HEK293 (cell line): ENCODE results near the gene VSIR.

ENCODE experiments used
- CTCF ChIA-PET: fragments of 350-600 bp; formaldehyde crosslinking; extraction: SDS; loops from one replicate; lab custom pipeline; 2021; ENCODE audit warnings: antibody characterized with exemption; lab: Yijun Ruan, JAX
- POLR2A ChIA-PET: fragments of 300-600 bp; formaldehyde crosslinking; extraction: SDS; loops from one replicate; lab custom pipeline; 2020; ENCODE audit warnings: antibody characterized with exemption, inconsistent platforms; lab: Yijun Ruan, JAX
- H3K27ac ChIP-seq: fragments of 200-500 bp; sonication (Bioruptor generic); 2 replicates; pipeline ENCODE4 v1.5.1; 2014; ENCODE audit warnings: low read depth, low read length, control low read depth, inconsistent platforms; ENCODE audit errors: extremely low read depth
- H3K36me3 ChIP-seq, 2 experiments: fragments of 200-500 bp in 1 of 2; sonication (Bioruptor generic) in 1 of 2; 1 replicate in 1 of 2; 2 replicates in 1 of 2; pipeline ENCODE4 v1.5.1; 2014 to 2017; ENCODE audit warnings: inconsistent platforms in 2 of 2, low read length in 2 of 2; ENCODE audit not compliant: control insufficient read depth in 2 of 2, insufficient read depth in 1 of 2
- H3K4me1 ChIP-seq: fragments of 200-500 bp; sonication (Bioruptor generic); 2 replicates; pipeline ENCODE4 v1.5.1; 2014; ENCODE audit warnings: mild to moderate bottlenecking, low read length, inconsistent platforms; ENCODE audit not compliant: control insufficient read depth, insufficient read depth
- H3K4me3 ChIP-seq: 2 replicates; pipeline ENCODE4 v1.5.1; 2011; ENCODE audit warnings: low read depth, mild to moderate bottlenecking, control low read depth, low read length, moderate library complexity
- H3K9me3 ChIP-seq: fragments of 200-500 bp; sonication (Bioruptor generic); 2 replicates; pipeline ENCODE4 v1.5.1; 2014; ENCODE audit warnings: low read depth, low read length, inconsistent platforms; ENCODE audit not compliant: control insufficient read depth, insufficient read depth
- BCL11B ChIP-seq: fragments of 450-650 bp; formaldehyde crosslinking; IDR thresholded peaks from 2 replicates; pipeline ENCODE4 v1.5.1; 2016; ENCODE audit warnings: low read depth, missing biosample characterization, missing genetic modification characterization
- EGR2 ChIP-seq: fragments of 450-650 bp; formaldehyde crosslinking; IDR thresholded peaks from 2 replicates; pipeline ENCODE4 v1.5.1; 2016; ENCODE audit warnings: low read depth, missing biosample characterization, missing genetic modification characterization
- GFI1B ChIP-seq: fragments of 450-650 bp; formaldehyde crosslinking; IDR thresholded peaks from 2 replicates; pipeline ENCODE4 v1.5.1; 2016; ENCODE audit warnings: missing biosample characterization, missing genetic modification characterization
- MZF1 ChIP-seq: fragments of 450-650 bp; formaldehyde crosslinking; IDR thresholded peaks from 2 replicates; pipeline ENCODE4 v1.5.1; 2017; ENCODE audit warnings: missing biosample characterization, missing genetic modification characterization, borderline replicate concordance
- PRDM1 ChIP-seq: fragments of 450-650 bp; formaldehyde crosslinking; IDR thresholded peaks from 2 replicates; pipeline ENCODE4; 2016; ENCODE audit warnings: missing biosample characterization, missing genetic modification characterization
- ZBTB20 ChIP-seq: fragments of 450-650 bp; formaldehyde crosslinking; IDR thresholded peaks from 2 replicates; pipeline ENCODE4 v1.5.1; 2016; ENCODE audit warnings: missing biosample characterization, missing genetic modification characterization
- ZBTB21 ChIP-seq: fragments of 450-650 bp; formaldehyde crosslinking; IDR thresholded peaks from 2 replicates; pipeline ENCODE4 v1.5.1; 2017; ENCODE audit warnings: missing biosample characterization, missing genetic modification characterization
- ZBTB7A ChIP-seq: fragments of 450-650 bp; formaldehyde crosslinking; IDR thresholded peaks from 2 replicates; pipeline ENCODE4 v1.5.1; 2016; ENCODE audit warnings: low read depth, missing biosample characterization, missing genetic modification characterization
- ZFP69B ChIP-seq: fragments of 450-650 bp; formaldehyde crosslinking; IDR thresholded peaks from 2 replicates; pipeline ENCODE4 v1.5.1; 2016; ENCODE audit warnings: missing biosample characterization, missing genetic modification characterization
- ZNF114 ChIP-seq: fragments of 450-650 bp; formaldehyde crosslinking; IDR thresholded peaks from 2 replicates; pipeline ENCODE4 v1.5.0; 2017; ENCODE audit warnings: missing biosample characterization, missing genetic modification characterization
- ZNF16 ChIP-seq: fragments of 450-650 bp; formaldehyde crosslinking; IDR thresholded peaks from 2 replicates; pipeline ENCODE4 v1.5.1; 2016; ENCODE audit warnings: low read depth, missing biosample characterization, missing genetic modification characterization
- ZNF221 ChIP-seq: fragments of 450-650 bp; formaldehyde crosslinking; IDR thresholded peaks from 2 replicates; pipeline ENCODE4 v1.5.1; 2017; ENCODE audit warnings: missing biosample characterization, missing genetic modification characterization, borderline replicate concordance
- ZNF239 ChIP-seq: fragments of 450-650 bp; formaldehyde crosslinking; IDR thresholded peaks from 2 replicates; pipeline ENCODE4 v1.5.1; 2016; ENCODE audit warnings: missing biosample characterization, missing genetic modification characterization
- ZNF266 ChIP-seq: fragments of 450-650 bp; formaldehyde crosslinking; IDR thresholded peaks from 2 replicates; pipeline ENCODE4 v1.5.1; 2016; ENCODE audit warnings: missing biosample characterization, missing genetic modification characterization, low read depth
- ZNF416 ChIP-seq: fragments of 450-650 bp; formaldehyde crosslinking; IDR thresholded peaks from 2 replicates; pipeline ENCODE4 v1.5.1; 2016; ENCODE audit warnings: missing biosample characterization, missing genetic modification characterization
- ZNF629 ChIP-seq: fragments of 450-650 bp; formaldehyde crosslinking; IDR thresholded peaks from 2 replicates; pipeline ENCODE4 v1.5.1; 2017; ENCODE audit warnings: missing biosample characterization, missing genetic modification characterization
- ZNF677 ChIP-seq: fragments of 450-650 bp; IDR thresholded peaks from 2 replicates; pipeline ENCODE4 v1.5.0; 2018; ENCODE audit warnings: missing biosample characterization, mild to moderate bottlenecking, missing genetic modification characterization, moderate library complexity
- TF ChIP-seq, protein P1 (sequence below): fragments of 450-650 bp; formaldehyde crosslinking; IDR thresholded peaks from 2 replicates; pipeline ENCODE4 v1.5.1; 2016; ENCODE audit warnings: missing biosample characterization, missing genetic modification characterization
- TF ChIP-seq, protein P2 (sequence below): fragments of 450-650 bp; formaldehyde crosslinking; IDR thresholded peaks from 2 replicates; pipeline ENCODE4 v1.5.1; 2016; ENCODE audit warnings: missing biosample characterization, missing genetic modification characterization
- TF ChIP-seq, protein P3 (sequence below): fragments of 450-650 bp; formaldehyde crosslinking; IDR thresholded peaks from 2 replicates; pipeline ENCODE4 v1.5.1; 2017; ENCODE audit warnings: missing biosample characterization, mild to moderate bottlenecking, missing genetic modification characterization, moderate library complexity
- TF ChIP-seq, protein P4 (sequence below): fragments of 450-650 bp; formaldehyde crosslinking; IDR thresholded peaks from 2 replicates; pipeline ENCODE4 v1.5.1; 2017; ENCODE audit warnings: missing biosample characterization, missing genetic modification characterization

VSIR gene

DNA sequence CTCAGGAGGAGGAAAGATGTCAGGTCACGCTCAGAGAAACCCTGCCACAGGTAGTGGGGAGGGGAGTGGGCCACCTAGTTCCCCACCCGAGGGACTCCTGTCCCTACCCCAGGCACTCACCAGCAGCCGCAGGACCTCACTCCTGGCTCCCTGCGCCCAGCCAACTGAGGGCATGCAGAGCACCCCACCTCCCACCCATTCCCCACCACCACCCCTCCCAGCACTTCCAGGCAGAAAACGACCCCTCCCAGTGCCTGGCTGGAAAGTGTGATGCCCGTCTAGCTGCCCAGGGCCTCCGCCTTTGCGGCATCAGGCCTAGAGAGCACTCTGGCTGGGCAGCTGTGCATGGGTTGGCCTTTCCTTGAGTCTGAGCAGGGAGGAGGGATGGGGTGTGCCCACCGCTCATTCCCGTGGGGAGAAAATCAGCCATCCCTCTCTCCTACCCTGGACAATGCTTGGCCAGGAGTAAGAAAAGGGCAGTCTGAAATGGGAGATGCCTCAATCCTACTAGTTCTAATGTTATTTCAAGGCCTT lies 55.1 kb downstream of the VSIR start:
- POLR2A ChIA-PET, result no interaction called here
- H3K27ac ChIP-seq, result no peak overlapping the region
- H3K9me3 ChIP-seq, result no peaks in the 10 kb centered on the region
- CTCF ChIA-PET, result interaction anchor here (1.1 kb wide), 1 partner anchor 9 kb away, joined by 4 read pairs; no protein-coding TSS in a partner anchor
- no peak for TF ChIP-seq MZF1
- H3K4me1 ChIP-seq, result no peaks in the 10 kb centered on the region
- H3K36me3 ChIP-seq, result no peaks in the 10 kb centered on the region
- no peak overlapping the region for H3K4me3 ChIP-seq

DNA sequence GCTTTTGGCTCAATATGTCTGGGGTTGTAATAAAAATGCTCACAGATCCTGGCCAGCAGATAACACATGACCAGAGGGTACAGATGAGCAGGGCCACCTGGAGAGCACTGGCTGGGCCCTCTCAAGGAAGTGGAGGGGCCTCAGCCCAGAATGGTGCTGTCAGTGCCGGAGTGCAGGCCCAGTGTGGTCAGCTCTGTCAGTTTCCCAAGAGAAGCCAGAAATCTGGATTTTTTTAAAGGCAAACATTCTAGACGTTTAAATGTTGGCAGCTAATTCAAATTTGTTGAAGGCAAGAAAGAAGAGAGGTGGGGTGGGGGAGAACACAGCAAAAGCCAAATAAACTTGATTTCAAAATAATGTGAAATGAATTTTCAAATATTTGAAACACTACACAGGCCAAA lies 55.8 kb downstream of the VSIR start:
- CTCF ChIA-PET, result interaction anchor here (0.9 to 1.2 kb wide), 2 partner anchors 9 kb away, joined by 4 to 5 read pairs; no protein-coding TSS in a partner anchor
- peak; percentile 48; the same call in 1 of the 2 replicates for TF ChIP-seq ZNF266
- TF ChIP-seq, protein P1, sequence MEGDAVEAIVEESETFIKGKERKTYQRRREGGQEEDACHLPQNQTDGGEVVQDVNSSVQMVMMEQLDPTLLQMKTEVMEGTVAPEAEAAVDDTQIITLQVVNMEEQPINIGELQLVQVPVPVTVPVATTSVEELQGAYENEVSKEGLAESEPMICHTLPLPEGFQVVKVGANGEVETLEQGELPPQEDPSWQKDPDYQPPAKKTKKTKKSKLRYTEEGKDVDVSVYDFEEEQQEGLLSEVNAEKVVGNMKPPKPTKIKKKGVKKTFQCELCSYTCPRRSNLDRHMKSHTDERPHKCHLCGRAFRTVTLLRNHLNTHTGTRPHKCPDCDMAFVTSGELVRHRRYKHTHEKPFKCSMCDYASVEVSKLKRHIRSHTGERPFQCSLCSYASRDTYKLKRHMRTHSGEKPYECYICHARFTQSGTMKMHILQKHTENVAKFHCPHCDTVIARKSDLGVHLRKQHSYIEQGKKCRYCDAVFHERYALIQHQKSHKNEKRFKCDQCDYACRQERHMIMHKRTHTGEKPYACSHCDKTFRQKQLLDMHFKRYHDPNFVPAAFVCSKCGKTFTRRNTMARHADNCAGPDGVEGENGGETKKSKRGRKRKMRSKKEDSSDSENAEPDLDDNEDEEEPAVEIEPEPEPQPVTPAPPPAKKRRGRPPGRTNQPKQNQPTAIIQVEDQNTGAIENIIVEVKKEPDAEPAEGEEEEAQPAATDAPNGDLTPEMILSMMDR (tag by site-specific recombination), result no peak

DNA sequence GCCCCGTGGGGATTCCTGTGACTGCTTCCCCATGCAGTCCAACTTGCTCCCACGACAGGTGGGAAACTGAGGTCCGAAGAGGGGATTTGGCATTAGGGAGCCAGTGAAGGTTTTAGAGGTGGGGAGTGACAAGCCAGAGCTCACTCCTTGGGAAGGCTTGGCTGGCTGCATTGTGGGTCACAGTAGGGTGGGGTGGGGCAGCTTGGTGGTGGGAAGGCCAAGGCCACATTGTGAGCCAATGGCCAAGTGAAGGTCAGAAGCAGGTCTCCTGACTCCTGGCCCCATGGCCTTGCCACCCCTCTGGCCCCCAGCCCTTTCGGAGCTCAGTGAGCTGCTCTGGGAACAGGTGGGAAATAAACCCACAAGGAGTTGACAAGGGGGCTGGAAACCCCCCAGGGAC lies 56.3 kb downstream of the VSIR start:
- CTCF ChIA-PET, result interaction anchor here (0.9 to 1.2 kb wide), 3 partner anchors 9 to 231 kb away, joined by 3 to 5 read pairs (median 4); no protein-coding TSS in a partner anchor
- Histone ChIP-seq H3K4me1 (no peaks in the 10 kb centered on the region), H3K27ac (no peak overlapping the region), H3K4me3 (no peak overlapping the region), H3K36me3 (no peaks in the 10 kb centered on the region), H3K9me3 (no peaks in the 10 kb centered on the region)
- POLR2A ChIA-PET, result no interaction called here
- TF ChIP-seq EGR2 (tag by site-specific recombination) (no peak), ZBTB20 (tag by site-specific recombination) (no peak), ZNF16 (tag by site-specific recombination) (peak; percentile 64; the same call in 1 of the 2 replicates), GFI1B (tag by site-specific recombination) (no peak)

More for the DNA sequence above, 55.8 kb downstream of the VSIR start:
- Histone ChIP-seq H3K36me3 (no peaks in the 10 kb centered on the region), H3K9me3 (no peaks in the 10 kb centered on the region), H3K4me1 (no peaks in the 10 kb centered on the region), H3K27ac (no peak overlapping the region), H3K4me3 (no peak overlapping the region)
- POLR2A ChIA-PET, result no interaction called here

DNA sequence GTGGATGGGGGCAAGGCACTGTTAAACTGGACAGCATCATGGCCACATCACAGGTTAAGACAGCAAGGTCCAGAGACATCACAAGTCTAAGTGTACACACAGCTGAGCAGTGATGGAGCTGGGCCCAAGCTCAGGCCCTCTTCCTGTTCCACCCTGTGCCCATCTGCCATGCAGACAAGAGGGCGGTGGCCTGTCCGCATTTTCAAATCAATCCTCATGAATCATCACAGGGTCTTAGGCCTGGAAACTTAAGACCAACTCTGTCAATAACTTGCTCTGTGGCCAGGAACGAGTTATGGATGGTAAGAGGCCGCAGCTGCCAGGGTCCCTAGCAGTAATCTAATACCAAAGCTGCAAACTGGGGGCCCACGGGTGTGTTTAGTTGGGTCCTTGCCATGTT lies 56.9 kb downstream of the VSIR start:
- Histone ChIP-seq H3K9me3 (no peaks in the 10 kb centered on the region), H3K4me3 (no peak overlapping the region), H3K4me1 (no peaks in the 10 kb centered on the region), H3K36me3 (no peaks in the 10 kb centered on the region), H3K27ac (no peak overlapping the region)
- CTCF ChIA-PET, result interaction anchor here (0.6 to 1.5 kb wide), 7 partner anchors 8 to 402 kb away, joined by 3 to 6 read pairs (median 3); no protein-coding TSS in a partner anchor
- POLR2A ChIA-PET, result no interaction called here
- TF ChIP-seq ZNF114 (no peak), ZNF677 (no peak), ZNF416 (no peak), BCL11B (tag by site-specific recombination) (no peak), ZBTB7A (tag by site-specific recombination) (no peak), ZNF221 (no peak), ZBTB21 (no peak), ZFP69B (tag by site-specific recombination) (no peak), PRDM1 (no peak), ZNF629 (no peak), ZNF239 (tag by site-specific recombination) (no peak)
- TF ChIP-seq, protein P2, sequence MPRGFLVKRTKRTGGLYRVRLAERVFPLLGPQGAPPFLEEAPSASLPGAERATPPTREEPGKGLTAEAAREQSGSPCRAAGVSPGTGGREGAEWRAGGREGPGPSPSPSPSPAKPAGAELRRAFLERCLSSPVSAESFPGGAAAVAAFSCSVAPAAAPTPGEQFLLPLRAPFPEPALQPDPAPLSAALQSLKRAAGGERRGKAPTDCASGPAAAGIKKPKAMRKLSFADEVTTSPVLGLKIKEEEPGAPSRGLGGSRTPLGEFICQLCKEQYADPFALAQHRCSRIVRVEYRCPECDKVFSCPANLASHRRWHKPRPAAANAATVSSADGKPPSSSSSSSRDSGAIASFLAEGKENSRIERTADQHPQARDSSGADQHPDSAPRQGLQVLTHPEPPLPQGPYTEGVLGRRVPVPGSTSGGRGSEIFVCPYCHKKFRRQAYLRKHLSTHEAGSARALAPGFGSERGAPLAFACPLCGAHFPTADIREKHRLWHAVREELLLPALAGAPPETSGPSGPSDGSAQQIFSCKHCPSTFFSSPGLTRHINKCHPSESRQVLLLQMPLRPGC (tag by site-specific recombination), result no peak
- TF ChIP-seq, protein P3, sequence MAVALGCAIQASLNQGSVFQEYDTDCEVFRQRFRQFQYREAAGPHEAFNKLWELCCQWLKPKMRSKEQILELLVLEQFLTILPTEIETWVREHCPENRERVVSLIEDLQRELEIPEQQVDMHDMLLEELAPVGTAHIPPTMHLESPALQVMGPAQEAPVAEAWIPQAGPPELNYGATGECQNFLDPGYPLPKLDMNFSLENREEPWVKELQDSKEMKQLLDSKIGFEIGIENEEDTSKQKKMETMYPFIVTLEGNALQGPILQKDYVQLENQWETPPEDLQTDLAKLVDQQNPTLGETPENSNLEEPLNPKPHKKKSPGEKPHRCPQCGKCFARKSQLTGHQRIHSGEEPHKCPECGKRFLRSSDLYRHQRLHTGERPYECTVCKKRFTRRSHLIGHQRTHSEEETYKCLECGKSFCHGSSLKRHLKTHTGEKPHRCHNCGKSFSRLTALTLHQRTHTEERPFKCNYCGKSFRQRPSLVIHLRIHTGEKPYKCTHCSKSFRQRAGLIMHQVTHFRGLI, result no peak
- TF ChIP-seq, protein P4, sequence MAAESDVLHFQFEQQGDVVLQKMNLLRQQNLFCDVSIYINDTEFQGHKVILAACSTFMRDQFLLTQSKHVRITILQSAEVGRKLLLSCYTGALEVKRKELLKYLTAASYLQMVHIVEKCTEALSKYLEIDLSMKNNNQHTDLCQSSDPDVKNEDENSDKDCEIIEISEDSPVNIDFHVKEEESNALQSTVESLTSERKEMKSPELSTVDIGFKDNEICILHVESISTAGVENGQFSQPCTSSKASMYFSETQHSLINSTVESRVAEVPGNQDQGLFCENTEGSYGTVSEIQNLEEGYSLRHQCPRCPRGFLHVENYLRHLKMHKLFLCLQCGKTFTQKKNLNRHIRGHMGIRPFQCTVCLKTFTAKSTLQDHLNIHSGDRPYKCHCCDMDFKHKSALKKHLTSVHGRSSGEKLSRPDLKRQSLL (tag by site-specific recombination), result no peak
